Right lobe of liver (tissue), 4 donors: ENCODE measurements around the gene SEZ6.

Source experiments
- CTCF ChIP-seq, 4 donors: fragments of 200-600 bp in 3 of 4; fragments of 450-650 bp in 1 of 4; IDR thresholded peaks; one replicate each; pipeline versions ENCODE4 v1.5.1 to v1.8.0; 2016 to 2022; ENCODE audit warnings: antibody characterized with exemption in 4 of 4, mild to moderate bottlenecking in 2 of 4
- POLR2A ChIP-seq: fragments of 450-650 bp; IDR thresholded peaks from one replicate; pipeline ENCODE4 v1.6.1; 2017; ENCODE audit warnings: antibody characterized with exemption, mild to moderate bottlenecking
- donor health status: DM: no; HTN: no; CAD: no.
- donor health status: DM: no; HTN: no; CAD: no.
- donor health status: DM: no; HTN: yes; CAD: no.

- TF ChIP-seq CTCF (IDR thresholded peaks at IDR 0.05) (no peak), POLR2A (no peak)
These were observed 76.0 kb downstream of the SEZ6 start for GRCh38 chr17:28929787-28930186.
